AML-193 (cell line): ENCODE data around the gene NRG2.

ENCODE experiments used
- DNase-seq, 2 experiments: peaks; one replicate each; lab custom pipeline; 2025; lab: John Stamatoyannopoulos, UW

Gene NRG2

GRCh38 chr5:139967353-139967752, 75.7 kb downstream of the NRG2 start:
- no peak for DNase-seq

- no peak for DNase-seq
These were observed 76.2 kb downstream of the NRG2 start for GRCh38 chr5:139966856-139967255.

GRCh38 chr5:139964994-139965565, 78.0 kb downstream of the NRG2 start:
- DNase-seq, result no peak

- DNase-seq, result no peak
These were observed 78.7 kb downstream of the NRG2 start for GRCh38 chr5:139964266-139964993.

GRCh38 chr5:139962445-139962844, 80.7 kb downstream of the NRG2 start:
- DNase-seq, result no peak

- no peak for DNase-seq
These were observed 81.5 kb downstream of the NRG2 start for GRCh38 chr5:139961435-139962157.

- DNase-seq, result no peak
These were observed 82.2 kb downstream of the NRG2 start for GRCh38 chr5:139960723-139961383.

- DNase-seq, result no peak
These were observed 84.5 kb downstream of the NRG2 start for GRCh38 chr5:139958432-139959148.

GRCh38 chr5:139956342-139956741, 86.8 kb downstream of the NRG2 start:
- DNase-seq, result no peak

- no peak for DNase-seq
These were observed 87.4 kb downstream of the NRG2 start for GRCh38 chr5:139955616-139956273.

- no peak for DNase-seq
These were observed 88.0 kb downstream of the NRG2 start for GRCh38 chr5:139955053-139955605.

GRCh38 chr5:139954462-139954861, 88.6 kb downstream of the NRG2 start:
- no peak for DNase-seq

GRCh38 chr5:139954022-139954421, 89.1 kb downstream of the NRG2 start:
- DNase-seq, result no peak

GRCh38 chr5:139952574-139952973, 90.5 kb downstream of the NRG2 start:
- DNase-seq, result no peak

GRCh38 chr5:139951983-139952382, 91.1 kb downstream of the NRG2 start:
- no peak for DNase-seq

GRCh38 chr5:139951296-139951924, 91.7 kb downstream of the NRG2 start:
- no peak for DNase-seq

GRCh38 chr5:139950436-139950835, 92.7 kb downstream of the NRG2 start:
- DNase-seq, result no peak

- DNase-seq, result no peak
These were observed 93.4 kb downstream of the NRG2 start for GRCh38 chr5:139949710-139950109.

GRCh38 chr5:139947727-139948126, 95.4 kb downstream of the NRG2 start:
- DNase-seq, result no peak

- peak in 1 of 2 experiments; percentile 1 for DNase-seq
These were observed 96.7 kb downstream of the NRG2 start for GRCh38 chr5:139946440-139946839.

GRCh38 chr5:139946006-139946405, 97.1 kb downstream of the NRG2 start:
- no peak for DNase-seq
